Fibroblast of villous mesenchyme (primary cell): ENCODE measurements around the gene CORO2A. TPM values are rescaled to one million over a fixed set of nuclear protein-coding genes. Genes with fewer than 3 reads are reported as not detected.

ENCODE experiments used
- DNase-seq: peaks from one replicate; pipeline ENCODE4 v3.0.0-alpha.2; 2010; ENCODE audit warnings: low read depth
- H3K4me3 ChIP-seq: 2 replicates; pipeline ENCODE4 v1.5.1; 2011; ENCODE audit warnings: low read depth, mild to moderate bottlenecking, low read length
- total RNA-seq: library from RNA; depleted of rRNA; stranded (reverse); fragments of >200 nt; gene quantifications from 2 replicates; pipeline ENCODE4 v1.2.3, GENCODE V29; 2012
- TF ChIP-seq, protein P1 (sequence below): IDR thresholded peaks from 2 replicates; pipeline ENCODE4 v1.5.1; 2012; ENCODE audit warnings: low read depth, mild to moderate bottlenecking, low read length; ENCODE audit not compliant: insufficient read depth

Gene CORO2A
- total RNA-seq, 1 donor = 2.2 TPM

DNA sequence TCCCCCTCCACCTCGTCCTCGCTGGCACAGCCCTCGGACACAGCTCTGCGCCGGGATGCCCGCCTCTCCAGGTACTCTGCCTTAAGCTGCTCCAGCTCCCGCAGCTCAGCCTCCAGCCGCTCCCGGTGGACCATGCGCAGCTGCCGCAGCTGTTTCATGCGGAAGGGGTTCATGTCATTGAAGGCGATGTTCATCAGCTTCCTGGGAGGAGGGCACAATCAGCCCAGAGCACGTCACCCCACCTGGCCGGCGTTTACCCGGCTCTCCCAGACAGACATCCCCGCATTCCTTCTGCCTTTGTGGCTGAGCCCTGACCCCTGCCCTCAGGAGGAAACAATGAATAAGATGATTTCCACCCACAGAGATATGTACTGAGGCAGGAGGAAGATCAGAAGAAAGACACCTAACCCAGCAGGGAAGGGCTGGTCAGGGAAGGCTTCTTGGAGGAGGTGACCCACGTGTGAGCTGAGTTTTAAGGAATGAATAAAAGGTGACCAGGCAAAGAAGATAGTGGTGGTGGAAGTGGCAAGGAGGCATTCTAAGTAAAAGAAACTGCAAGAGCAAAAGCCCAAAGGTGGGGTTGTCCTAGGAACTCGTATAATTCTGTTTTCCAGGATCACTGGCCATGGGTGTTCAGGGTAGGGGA, 7.1 kb upstream of the CORO2A start:
- TF ChIP-seq, protein P1, sequence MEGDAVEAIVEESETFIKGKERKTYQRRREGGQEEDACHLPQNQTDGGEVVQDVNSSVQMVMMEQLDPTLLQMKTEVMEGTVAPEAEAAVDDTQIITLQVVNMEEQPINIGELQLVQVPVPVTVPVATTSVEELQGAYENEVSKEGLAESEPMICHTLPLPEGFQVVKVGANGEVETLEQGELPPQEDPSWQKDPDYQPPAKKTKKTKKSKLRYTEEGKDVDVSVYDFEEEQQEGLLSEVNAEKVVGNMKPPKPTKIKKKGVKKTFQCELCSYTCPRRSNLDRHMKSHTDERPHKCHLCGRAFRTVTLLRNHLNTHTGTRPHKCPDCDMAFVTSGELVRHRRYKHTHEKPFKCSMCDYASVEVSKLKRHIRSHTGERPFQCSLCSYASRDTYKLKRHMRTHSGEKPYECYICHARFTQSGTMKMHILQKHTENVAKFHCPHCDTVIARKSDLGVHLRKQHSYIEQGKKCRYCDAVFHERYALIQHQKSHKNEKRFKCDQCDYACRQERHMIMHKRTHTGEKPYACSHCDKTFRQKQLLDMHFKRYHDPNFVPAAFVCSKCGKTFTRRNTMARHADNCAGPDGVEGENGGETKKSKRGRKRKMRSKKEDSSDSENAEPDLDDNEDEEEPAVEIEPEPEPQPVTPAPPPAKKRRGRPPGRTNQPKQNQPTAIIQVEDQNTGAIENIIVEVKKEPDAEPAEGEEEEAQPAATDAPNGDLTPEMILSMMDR = no peak
- no peak overlapping the region for H3K4me3 ChIP-seq
- DNase-seq = no peak

DNA sequence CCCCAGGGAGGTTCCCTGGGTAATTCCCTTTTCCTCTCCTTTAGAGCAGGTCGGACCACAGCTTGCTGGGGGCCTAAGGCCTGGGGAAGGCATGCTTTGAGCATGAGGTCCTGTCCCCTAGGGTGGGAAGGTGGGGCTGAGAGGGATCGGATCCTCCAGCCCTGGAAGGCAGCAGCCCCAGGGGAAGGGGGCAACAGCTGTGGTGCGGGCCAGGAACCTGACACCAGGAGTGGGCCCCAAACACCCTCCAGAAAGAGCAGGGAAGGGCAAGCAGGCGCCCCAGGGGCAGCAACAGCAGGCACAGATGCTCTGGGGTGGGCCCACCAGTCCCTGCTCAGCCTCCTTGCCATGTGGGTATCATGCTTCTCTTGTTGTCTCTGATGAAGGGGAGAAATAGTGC, 3.2 kb upstream of the CORO2A start:
- TF ChIP-seq, protein P1 = no peak
- DNase-seq = no peak
- no peak overlapping the region for H3K4me3 ChIP-seq

DNA sequence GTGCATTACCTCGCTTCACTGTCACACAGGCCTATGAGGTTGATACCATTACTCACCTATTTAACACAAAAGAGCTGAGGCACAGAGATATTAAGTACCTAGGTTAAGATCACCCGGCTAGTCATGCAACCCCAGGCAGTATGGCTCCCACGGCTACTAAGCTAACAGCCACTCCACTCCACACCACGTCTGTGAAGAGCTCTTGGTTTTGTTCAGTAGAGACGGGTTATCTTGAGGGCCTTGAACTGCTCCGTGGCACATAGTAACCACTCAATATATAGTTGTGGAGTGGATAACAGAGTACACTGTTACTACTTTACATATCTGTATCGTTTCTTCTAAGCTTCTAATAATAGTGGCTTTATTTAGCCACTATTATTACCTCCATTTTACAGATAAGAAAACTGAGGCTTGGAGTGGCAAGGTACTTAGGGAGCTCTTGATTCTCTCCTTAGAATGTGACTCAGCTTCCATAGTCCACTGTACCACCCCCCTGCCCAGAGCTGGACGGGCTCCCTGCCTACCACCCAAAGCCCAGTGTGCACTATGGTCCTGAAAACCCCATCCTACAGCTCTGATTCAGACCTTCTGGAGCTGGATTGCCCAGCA, 1.0 kb upstream of the CORO2A start:
- peak overlapping the region; percentile 71 for H3K4me3 ChIP-seq
- DNase-seq = no peak
- TF ChIP-seq, protein P1 = no peak

DNA sequence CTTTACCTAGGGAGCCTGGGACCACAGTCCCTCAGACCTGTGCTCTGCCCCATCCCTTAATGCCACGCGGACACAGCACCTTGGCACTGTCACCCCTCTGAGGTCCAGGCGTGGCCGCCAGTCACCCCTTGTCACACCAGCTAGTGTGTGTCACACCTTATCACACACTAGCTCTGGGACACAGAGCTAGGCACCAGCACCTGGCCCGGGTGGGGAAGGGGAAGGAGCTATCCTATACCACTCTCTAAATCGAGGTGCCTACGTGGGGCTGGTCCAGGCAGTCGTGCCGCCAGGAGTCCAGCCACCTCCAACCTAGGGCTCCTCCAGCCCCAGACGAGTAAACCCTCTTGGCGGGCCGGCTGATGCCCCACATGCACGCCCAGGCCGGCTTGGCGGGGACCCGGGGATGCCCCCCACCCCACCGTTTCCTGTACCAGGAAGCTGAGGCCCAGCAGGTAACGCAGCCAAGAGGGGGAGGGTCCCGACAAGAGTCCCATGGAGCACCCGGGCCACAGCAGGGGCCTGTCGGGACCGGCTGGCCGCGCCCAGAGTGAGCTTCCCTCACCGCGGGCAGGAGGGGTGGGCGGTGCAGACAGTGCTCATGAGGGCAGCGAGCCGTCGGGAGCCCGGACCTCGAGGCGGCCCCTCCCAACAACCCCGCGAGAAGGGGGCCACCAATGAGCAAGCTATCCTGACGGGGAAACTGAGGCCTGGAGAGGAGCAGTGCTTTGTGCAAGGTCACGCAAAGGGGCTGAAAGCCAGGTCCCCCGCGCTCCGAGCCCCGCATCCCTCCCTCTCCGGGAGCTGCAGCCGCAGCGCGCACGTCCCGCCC, 550 bp downstream of the CORO2A start:
- peak overlapping the region; percentile 71 for H3K4me3 ChIP-seq
- no peak for DNase-seq
- TF ChIP-seq, protein P1 = no peak

DNA sequence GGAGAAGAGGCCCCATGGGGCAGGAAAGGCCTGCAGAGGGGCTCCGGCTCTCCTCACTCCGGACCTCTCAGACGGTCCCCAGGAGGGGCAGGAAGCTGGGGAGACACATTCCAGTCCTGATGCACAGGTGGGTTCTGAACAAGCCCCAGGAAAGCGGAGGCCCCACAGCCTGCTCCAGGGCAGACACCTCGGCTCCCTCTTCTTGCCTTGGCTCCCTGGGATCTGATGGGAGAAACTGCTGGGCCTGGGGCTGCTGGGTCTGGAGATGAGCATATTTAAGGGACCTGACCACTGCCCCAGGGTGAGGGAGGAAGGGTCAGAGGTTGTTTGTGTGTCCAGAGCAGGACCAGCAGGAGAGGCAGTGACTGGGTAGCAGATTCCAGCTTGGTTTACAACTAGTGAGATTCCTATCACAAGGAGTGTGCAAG, 1.2 kb downstream of the CORO2A start:
- TF ChIP-seq, protein P1 = no peak
- no peak for DNase-seq
- no peak overlapping the region for H3K4me3 ChIP-seq

DNA sequence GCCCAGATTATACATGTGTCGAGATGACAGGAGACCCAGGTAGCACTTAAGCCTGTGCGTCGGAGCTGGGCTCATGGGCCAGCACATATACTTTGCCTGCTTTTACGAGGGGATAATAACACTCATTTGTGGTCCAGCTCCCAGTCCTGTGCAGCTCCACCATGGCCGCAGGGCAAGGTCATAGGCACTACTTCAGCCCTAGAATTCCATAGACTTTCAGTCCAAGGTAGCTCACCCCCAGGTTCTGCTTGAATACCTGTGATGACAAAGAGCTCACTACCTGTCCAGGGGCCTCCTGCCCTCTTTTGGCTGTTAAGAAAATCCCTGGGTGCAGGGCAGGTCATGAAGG, 1.7 kb downstream of the CORO2A start:
- no peak overlapping the region for H3K4me3 ChIP-seq
- TF ChIP-seq, protein P1 = no peak
- no peak for DNase-seq
